GM23248 (cell line): ENCODE data around the gene KIF5A. TPM values are rescaled to one million over a fixed set of nuclear protein-coding genes. Genes with fewer than 3 reads are reported as not detected.

Experiments used
- DNase-seq: peaks from one replicate; pipeline ENCODE4 v3.0.0-alpha.2; 2015
- H2AFZ ChIP-seq: fragments of 200-600 bp; sonication (generic); 2 replicates; pipeline ENCODE4 v1.6.1; 2016; ENCODE audit warnings: antibody characterized with exemption
- H3F3A ChIP-seq: fragments of 200-600 bp; sonication (generic); 2 replicates; pipeline ENCODE4 v1.6.1; 2016; ENCODE audit warnings: mild to moderate bottlenecking, antibody characterized with exemption, mixed run types; ENCODE audit not compliant: insufficient read depth
- H3K27ac ChIP-seq: fragments of 200-600 bp; sonication (generic); 2 replicates; pipeline ENCODE4 v1.5.1; 2016; ENCODE audit warnings: mild to moderate bottlenecking
- H3K27me3 ChIP-seq: fragments of 200-600 bp; sonication (generic); replicated peaks from 2 replicates; pipeline ENCODE4 v1.6.1; 2016; ENCODE audit warnings: mild to moderate bottlenecking; ENCODE audit not compliant: insufficient read depth
- H3K36me3 ChIP-seq: fragments of 200-600 bp; sonication (generic); 2 replicates; pipeline ENCODE4 v1.6.1; 2016; ENCODE audit warnings: low read depth, mild to moderate bottlenecking
- H3K4me1 ChIP-seq: fragments of 200-600 bp; sonication (generic); 2 replicates; pipeline ENCODE4 v1.6.1; 2016; ENCODE audit warnings: mild to moderate bottlenecking; ENCODE audit not compliant: insufficient read depth
- H3K4me2 ChIP-seq: fragments of 200-600 bp; sonication (generic); one replicate; pipeline ENCODE4 v1.6.1; 2016; ENCODE audit warnings: mild to moderate bottlenecking; ENCODE audit not compliant: unreplicated experiment
- H3K4me3 ChIP-seq: fragments of 200-600 bp; sonication (generic); 2 replicates; pipeline ENCODE4 v1.5.1; 2016; ENCODE audit warnings: mild to moderate bottlenecking
- H3K79me2 ChIP-seq: fragments of 200-600 bp; sonication (generic); 2 replicates; pipeline ENCODE4 v1.6.1; 2016; ENCODE audit warnings: mild to moderate bottlenecking; ENCODE audit not compliant: insufficient read depth
- H3K9ac ChIP-seq: fragments of 200-600 bp; sonication (generic); 2 replicates; pipeline ENCODE4 v1.6.1; 2016; ENCODE audit warnings: mild to moderate bottlenecking
- H3K9me2 ChIP-seq: fragments of 200-600 bp; sonication (generic); 2 replicates; pipeline ENCODE4 v1.6.1; 2016; ENCODE audit warnings: mixed run types, mild to moderate bottlenecking, moderate library complexity; ENCODE audit not compliant: insufficient read depth
- H3K9me3 ChIP-seq: fragments of 200-600 bp; sonication (generic); one replicate; pipeline ENCODE4 v1.6.1; 2017; ENCODE audit warnings: low read depth
- H4K20me1 ChIP-seq: fragments of 200-600 bp; sonication (generic); 2 replicates; pipeline ENCODE4 v1.6.0; 2016; ENCODE audit not compliant: insufficient read depth
- EZH2 ChIP-seq: fragments of 200-600 bp; sonication (generic); IDR thresholded peaks from 2 replicates; pipeline ENCODE4 v1.6.1; 2018; ENCODE audit warnings: antibody characterized with exemption, mild to moderate bottlenecking; ENCODE audit not compliant: insufficient read depth, poor library complexity, severe bottlenecking
- EZH2phosphoT487 ChIP-seq: fragments of 200-600 bp; sonication (generic); IDR thresholded peaks from 2 replicates; pipeline ENCODE4 v1.6.1; 2018; ENCODE audit warnings: antibody characterized with exemption, moderate library complexity, mild to moderate bottlenecking, low read depth; ENCODE audit not compliant: insufficient read depth
- WGBS, 2 experiments: methylation state at CpG; one replicate each; pipeline ENCODE4 v1.1.6; 2015 to 2017; ENCODE audit warnings: low lambda C conversion rate in 2 of 2, low coverage in 1 of 2; ENCODE audit errors: missing lambda C conversion rate in 2 of 2; 5-methylcytosine and 5-hydroxymethylcytosine counted together
- in situ Hi-C: fragments of 300-500 bp; cut with MboI; formaldehyde crosslinking; loops from 2 replicates; pipeline ENCODE4 v1.15.0; 2020
- polyA plus RNA-seq: library from polyadenylated mRNA; unstranded; fragments of >200 nt; fragmentation: Nextera tagmentation; extraction: Ambion mirVana; gene quantifications from 2 replicates; pipeline ENCODE4 v1.2.1, GENCODE V29; 2016
- total RNA-seq: library from RNA; depleted of rRNA; stranded (reverse); fragments of >200 nt; shearing (Covaris generic); gene quantifications from 2 replicates; pipeline ENCODE4 v1.2.3, GENCODE V29; 2014

The KIF5A gene
- total and polyA plus RNA-seq, 2 experiments from 2014 or later = 0.11 to 0.18 TPM

DNA sequence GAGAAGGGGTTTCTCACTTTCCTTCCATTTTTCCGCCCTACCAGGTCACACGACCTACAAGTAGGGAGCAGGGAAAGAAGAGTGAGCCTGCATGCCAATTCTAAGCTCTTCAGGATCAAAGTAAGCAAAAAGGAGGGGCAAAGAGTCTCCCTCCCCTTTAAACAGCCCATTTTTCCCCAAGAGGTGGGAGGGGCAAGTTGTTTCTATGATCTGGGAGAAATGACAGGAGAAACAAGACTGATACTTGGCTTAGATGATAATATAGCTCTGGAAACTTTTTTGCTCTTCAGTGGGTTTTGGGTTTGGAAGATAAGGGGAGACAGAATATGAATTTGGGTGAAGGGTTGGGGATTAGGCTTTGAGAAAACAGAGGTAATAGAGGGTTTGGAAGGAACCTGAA, 56.6 kb downstream of the KIF5A start:
- no peak overlapping the region for H2AFZ ChIP-seq
- no peak overlapping the region for H3K4me2 ChIP-seq
- no peak overlapping the region for H3K4me3 ChIP-seq
- no peaks in the 10 kb centered on the region for H4K20me1 ChIP-seq
- DNase-seq = no peak
- H3K27me3 ChIP-seq = no peaks in the 10 kb centered on the region
- H3F3A ChIP-seq = peaks cover 5% of the 10 kb centered on the region; the same call in 1 of the 2 replicates
- TF ChIP-seq EZH2 (no peak), EZH2phosphoT487 (no peak)
- 78% methylated on average over 2 of the region's 2 CpGs for WGBS, 2 experiments
- no peaks in the 10 kb centered on the region for H3K9me3 ChIP-seq
- no peaks in the 10 kb centered on the region for H3K36me3 ChIP-seq
- in situ Hi-C loops = no loop called here
- H3K79me2 ChIP-seq = no peaks in the 10 kb centered on the region
- no peaks in the 10 kb centered on the region for H3K9me2 ChIP-seq
- H3K9ac ChIP-seq = no peak overlapping the region
- no peak overlapping the region for H3K27ac ChIP-seq
- H3K4me1 ChIP-seq = peaks cover 19% of the 10 kb centered on the region

DNA sequence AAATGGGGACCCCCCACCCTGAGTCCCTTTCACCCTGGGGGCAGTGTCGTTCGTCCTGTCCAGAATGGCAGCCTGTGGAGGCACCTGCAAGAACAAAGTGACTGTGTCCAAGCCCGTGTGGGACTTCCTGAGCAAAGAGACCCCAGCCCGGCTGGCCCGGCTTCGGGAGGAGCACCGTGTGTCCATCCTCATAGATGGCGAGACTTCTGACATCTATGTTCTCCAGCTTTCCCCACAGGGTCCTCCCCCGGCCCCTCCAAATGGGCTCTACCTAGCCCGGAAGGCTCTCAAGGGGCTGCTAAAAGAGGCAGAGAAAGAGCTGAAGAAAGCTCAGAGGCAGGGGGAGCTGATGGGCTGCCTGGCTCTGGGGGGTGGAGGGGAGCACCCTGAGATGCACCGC, 57.0 kb downstream of the KIF5A start:
- Histone ChIP-seq H3F3A (peaks cover 5% of the 10 kb centered on the region; the same call in 1 of the 2 replicates), H3K9me3 (no peaks in the 10 kb centered on the region), H2AFZ (no peak overlapping the region), H3K36me3 (no peaks in the 10 kb centered on the region), H3K27ac (no peak overlapping the region), H3K79me2 (no peaks in the 10 kb centered on the region), H4K20me1 (no peaks in the 10 kb centered on the region), H3K4me1 (peaks cover 19% of the 10 kb centered on the region), H3K4me3 (no peak overlapping the region), H3K9ac (no peak overlapping the region), H3K27me3 (no peaks in the 10 kb centered on the region), H3K4me2 (no peak overlapping the region), H3K9me2 (no peaks in the 10 kb centered on the region)
- no peak for DNase-seq
- in situ Hi-C loops = no loop called here
- 90 to 91% methylated on average over 10 to 11 of the region's 11 CpGs for WGBS, 2 experiments
- TF ChIP-seq EZH2 = no peak
- TF ChIP-seq EZH2phosphoT487 = no peak

DNA sequence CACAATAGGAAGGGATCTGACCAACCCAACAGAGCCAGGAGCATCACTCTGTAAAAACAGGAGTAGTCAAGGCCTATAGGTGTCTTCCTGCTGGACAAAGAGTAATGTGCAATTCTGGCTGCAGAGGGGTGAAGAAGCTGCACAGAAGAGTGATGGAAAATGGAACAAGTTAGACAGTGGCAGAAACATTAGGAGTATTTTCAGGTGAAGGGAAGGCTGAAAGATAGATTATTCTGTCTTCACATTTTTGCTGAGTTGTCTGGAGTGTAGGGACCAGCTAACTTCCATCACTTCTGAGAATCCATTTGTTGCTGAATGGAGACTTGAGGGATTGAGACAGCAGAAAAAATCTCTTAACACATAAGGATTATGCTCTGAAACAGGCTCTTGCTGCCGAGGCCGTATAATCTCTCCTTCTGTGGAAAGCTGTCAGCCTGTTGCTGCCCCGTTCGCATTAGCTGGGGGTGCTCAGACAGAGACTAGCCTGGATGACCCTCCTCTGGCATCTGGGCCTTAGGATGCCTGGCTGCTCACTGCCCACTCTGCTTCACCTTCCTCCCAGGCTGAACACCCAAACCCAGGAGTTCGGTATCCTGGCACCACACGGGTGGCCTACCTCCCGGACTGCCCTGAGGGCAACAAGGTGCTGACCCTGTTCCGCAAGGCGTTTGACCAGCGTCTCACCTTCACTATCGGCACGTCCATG, 58.3 kb downstream of the KIF5A start:
- no peaks in the 10 kb centered on the region for H3K27me3 ChIP-seq
- no peaks in the 10 kb centered on the region for H3K9me2 ChIP-seq
- TF ChIP-seq EZH2phosphoT487 (no peak), EZH2 (no peak)
- 88 to 89% methylated on average over 12 of the region's 12 CpGs for WGBS, 2 experiments
- H4K20me1 ChIP-seq = no peaks in the 10 kb centered on the region
- no peak overlapping the region for H2AFZ ChIP-seq
- no peaks in the 10 kb centered on the region for H3K9me3 ChIP-seq
- no peak overlapping the region for H3K4me3 ChIP-seq
- peaks cover 5% of the 10 kb centered on the region; the same call in 1 of the 2 replicates for H3F3A ChIP-seq
- DNase-seq = no peak
- no peak overlapping the region for H3K4me2 ChIP-seq
- no peak overlapping the region for H3K9ac ChIP-seq
- no peaks in the 10 kb centered on the region for H3K36me3 ChIP-seq
- H3K27ac ChIP-seq = no peak overlapping the region
- in situ Hi-C loops = no loop called here
- H3K79me2 ChIP-seq = no peaks in the 10 kb centered on the region
- H3K4me1 ChIP-seq = peaks cover 25% of the 10 kb centered on the region

- Histone ChIP-seq H3K9ac (no peak overlapping the region), H3K4me3 (no peak overlapping the region), H3K27ac (no peak overlapping the region), H4K20me1 (no peaks in the 10 kb centered on the region), H3K4me2 (no peak overlapping the region), H2AFZ (no peak overlapping the region), H3K79me2 (no peaks in the 10 kb centered on the region), H3K4me1 (peaks cover 17% of the 10 kb centered on the region; the same call in 1 of the 2 replicates), H3K27me3 (no peaks in the 10 kb centered on the region), H3K9me2 (no peaks in the 10 kb centered on the region), H3K36me3 (no peaks in the 10 kb centered on the region), H3F3A (peaks cover 5% of the 10 kb centered on the region; the same call in 1 of the 2 replicates), H3K9me3 (no peaks in the 10 kb centered on the region)
- in situ Hi-C loops = no loop called here
- no peak for TF ChIP-seq EZH2
- no peak for TF ChIP-seq EZH2phosphoT487
- DNase-seq = no peak
- WGBS, 2 experiments = 40 to 51% methylated on average over 18 to 19 of the region's 19 CpGs
Measured at GRCh38 chr12:57609101-57609780, 59.4 kb downstream of the KIF5A start.
